Superior temporal gyrus (tissue), 1 donor: ENCODE results near the gene FAM114A1.

Experiments
- DNase-seq: peaks from one replicate; pipeline ENCODE4 v3.0.0-alpha.2; 2016; ENCODE audit errors: extremely low spot score

FAM114A1 gene

DNA sequence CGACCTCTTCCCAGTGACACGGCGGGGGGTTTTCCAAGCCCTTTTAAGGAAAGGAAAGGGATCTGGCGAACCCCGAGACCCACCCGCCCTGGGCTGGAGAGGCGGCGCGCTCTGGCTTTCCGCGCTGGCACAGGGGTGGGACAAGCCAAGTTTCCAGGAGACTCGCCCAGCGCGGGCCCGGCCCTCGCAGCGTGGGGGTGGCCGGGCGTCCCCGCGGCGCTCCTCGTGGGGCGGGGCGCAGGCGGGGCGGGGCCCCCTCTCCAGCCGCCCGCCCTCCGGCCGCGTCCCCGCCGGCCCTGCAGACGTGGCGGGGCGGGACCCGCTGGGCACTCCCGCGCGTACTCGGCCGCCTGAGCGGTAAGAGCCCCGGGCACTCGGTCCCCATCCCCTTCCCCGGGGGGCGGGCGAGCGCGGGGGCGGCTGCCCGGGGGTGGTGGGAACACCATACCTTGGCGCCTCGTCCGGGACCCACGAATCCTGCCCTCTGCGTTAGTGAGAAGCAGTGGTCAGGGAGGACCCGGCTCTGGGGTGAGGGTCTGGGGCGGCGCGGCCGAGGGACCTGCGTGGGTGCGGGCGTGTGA is at the start of gene FAM114A1:
TSS of gene FAM114A1 (plus strand) at position 329 of the 581 bp plus-strand sequence. CDS start 10,273 bp downstream, outside the sequence.
- DNase-seq = peak; percentile 66

DNA sequence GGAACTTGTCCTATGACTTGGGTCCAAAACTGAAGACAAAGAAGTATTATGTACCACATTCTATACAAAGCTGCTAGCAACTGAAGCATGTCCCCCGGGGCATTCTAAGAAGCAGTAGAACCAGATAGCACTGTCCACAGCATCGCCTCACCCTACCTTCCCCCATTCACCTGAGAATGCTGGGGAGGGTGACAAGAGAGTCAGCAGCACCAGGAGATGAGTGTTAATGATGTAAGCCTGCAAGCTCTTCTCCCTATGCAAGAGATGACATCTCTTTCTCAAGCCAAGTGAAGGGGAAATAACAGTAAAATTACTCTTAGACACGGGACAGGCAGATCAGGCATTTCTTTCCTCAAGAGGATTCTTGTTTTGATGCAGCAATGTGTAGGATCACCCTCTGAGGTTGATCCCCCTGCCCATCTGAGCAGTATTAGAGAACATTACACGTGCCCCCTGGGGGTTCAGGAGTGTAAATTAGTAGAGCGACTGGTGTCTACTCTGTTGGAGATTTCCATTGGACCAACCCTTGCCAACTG is 49.1 kb upstream of the FAM114A1 start:
- no peak for DNase-seq

DNA sequence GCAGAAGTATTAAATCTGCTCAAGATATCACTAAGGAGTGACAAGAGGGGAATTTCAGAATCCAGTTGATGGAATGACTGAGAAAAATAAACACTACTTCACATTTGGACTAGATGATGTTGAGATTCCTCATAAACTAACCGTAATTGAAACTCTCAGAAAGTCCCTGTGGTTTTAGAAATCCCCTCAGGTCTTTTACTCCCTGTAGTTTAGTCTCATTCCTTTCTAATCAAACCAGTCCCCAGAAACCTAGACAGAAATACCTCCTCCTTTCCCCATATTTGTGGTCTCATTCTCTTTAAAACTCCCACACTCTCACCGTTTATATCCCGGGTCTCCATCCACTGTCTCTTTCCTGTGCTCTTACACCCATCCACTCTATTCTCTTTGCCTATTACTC is 48.0 kb upstream of the FAM114A1 start:
- no peak for DNase-seq

DNA sequence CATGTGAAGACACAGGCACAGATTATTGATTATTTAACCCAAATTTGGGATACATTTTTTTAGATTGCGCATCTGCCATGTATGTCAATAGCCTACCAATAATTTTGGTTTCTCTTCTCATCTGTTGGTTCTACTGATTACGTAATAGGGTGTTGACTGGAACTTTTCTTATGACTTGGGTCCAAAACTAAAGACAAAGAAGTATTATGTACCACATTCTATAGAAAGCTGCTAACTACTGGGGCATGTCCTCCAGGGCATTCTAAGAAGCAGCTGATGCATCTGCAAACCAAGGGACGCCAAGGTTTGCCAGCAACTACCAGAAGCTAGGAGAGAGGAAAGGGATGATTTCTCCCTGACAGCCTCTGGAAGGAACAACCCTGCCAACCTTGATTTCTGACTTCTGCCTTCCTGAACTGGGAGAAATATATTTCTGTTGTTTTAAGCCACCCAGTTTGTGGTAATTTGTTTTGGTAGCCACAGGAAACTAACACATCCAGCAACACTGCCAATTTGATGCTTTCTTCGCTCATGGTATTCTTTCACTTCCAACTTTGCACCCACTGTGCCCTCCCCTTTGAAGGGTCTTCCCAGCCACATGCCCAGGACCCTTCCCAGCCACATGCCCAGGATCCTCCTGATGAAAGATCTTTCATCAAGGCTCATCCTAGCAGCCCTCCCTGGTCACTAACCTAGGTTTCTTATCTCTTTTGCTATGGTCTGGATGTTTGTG is 47.1 kb upstream of the FAM114A1 start:
- DNase-seq = no peak

DNA sequence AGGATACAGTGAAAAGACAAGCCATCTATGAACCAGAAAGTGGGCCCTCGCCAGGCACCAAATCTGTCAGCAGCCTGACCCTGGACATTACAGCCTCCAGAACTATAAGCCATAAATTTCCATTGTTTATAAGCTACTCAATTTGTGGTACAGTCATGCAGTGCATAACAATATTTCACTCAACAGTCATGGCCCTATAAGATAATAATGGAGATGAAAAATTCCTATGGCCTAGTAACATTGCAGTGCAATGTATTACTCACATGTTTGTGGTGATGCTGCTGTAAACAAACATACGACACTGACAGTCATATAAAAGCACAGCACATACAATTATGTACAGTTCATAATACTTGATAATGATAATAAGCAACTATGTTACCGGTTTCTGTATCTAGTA is 45.9 kb upstream of the FAM114A1 start:
- DNase-seq = no peak

DNA sequence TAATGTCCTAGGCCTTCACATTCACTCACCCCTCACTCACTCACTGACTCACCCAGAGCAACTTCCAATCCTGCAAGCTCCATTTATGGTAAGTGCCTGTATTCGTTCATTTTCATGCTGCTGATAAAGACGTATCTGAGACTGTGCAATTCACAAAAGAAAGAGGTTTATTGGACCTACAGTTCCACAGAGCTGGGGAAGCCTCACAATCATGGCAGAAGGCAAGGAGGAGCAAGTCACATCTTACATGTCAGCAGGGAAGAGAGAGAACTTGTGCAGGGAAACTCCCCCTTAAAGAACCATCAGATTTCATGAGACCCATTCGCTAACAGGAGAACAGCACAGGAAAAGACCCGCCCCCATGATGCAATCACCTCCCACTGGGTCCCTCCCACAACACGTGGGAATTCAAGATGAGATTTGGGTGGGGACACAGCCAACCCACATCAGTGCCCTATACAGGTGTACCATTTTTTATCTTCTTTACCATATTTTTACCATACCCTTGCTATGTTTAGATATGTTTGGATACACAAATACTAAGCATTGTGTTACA is 44.8 kb upstream of the FAM114A1 start:
- no peak for DNase-seq

DNA sequence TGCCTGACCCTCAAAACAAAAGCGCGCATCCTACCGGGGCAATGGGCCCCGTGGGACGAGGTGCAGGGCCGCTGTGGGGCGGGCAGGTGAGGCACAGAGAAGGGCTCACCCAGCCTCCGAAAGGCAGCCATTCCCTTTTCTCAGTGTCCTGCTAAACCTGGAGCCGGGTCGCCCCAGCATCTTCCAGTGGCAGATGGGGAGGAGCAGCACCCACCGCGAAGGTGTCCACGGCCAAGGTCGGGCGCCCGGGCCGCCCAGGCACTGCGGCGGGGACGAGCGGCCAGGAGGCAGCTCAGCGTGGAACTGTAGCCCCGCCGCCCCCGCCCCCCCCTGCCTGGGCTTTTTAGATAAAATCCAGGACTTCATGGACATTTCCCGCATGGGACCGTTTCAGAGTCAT is 43.8 kb upstream of the FAM114A1 start:
- no peak for DNase-seq

DNA sequence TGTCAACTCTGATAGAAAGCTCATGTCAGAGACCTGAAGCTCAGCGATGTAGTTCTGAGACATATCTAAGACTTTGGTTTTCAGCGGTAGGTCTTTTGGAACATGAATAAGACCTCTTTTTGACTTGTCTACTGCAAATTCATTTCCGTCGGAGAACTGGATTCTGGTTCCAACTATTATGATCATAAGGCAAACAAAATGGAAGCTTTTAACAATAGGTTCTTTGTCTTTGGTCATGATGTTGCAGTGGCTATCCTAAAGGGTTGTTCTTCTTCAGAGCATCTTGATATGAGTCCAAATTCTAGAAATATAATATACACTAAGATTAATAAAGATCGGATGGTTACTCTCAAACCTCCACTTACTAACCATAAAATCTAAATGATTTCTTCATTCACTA is 38.4 kb upstream of the FAM114A1 start:
- no peak for DNase-seq

DNA sequence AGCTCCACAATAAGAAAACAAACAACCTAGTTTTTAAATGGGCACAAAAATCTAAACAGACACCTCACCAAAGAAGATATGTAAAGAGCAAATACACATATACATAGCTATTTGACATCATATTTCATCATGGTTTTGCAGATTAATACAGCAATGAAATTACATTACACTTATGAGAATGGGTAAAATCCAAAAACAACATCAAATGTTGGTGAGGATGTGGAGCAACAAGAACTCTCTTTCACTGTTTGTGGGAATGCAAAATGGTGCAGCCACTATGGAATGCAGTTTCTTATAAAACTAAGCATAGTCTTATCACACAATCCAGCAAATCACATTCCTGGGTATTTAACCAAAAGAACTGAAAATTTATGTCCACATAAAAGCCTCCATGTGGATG is 36.0 kb upstream of the FAM114A1 start:
- no peak for DNase-seq

DNA sequence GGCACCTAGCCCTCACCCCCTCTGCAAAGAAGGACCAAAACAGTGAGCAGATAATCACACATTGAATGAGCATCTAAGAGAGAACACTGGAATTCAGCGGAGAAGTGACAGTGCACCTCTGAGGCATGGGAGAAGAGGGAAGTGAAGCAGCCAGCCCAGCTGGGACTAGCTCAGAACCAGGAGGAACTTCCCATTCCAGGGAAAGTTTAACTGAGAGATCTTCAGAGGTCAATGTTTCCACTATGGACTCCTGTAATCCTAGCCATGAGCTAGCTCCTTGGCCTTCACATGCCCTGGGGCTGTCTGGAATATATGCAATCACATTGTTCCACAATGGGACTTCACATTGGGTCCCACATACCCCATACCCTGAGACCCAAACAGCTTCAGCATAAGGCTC is 35.4 kb upstream of the FAM114A1 start:
- no peak for DNase-seq

DNA sequence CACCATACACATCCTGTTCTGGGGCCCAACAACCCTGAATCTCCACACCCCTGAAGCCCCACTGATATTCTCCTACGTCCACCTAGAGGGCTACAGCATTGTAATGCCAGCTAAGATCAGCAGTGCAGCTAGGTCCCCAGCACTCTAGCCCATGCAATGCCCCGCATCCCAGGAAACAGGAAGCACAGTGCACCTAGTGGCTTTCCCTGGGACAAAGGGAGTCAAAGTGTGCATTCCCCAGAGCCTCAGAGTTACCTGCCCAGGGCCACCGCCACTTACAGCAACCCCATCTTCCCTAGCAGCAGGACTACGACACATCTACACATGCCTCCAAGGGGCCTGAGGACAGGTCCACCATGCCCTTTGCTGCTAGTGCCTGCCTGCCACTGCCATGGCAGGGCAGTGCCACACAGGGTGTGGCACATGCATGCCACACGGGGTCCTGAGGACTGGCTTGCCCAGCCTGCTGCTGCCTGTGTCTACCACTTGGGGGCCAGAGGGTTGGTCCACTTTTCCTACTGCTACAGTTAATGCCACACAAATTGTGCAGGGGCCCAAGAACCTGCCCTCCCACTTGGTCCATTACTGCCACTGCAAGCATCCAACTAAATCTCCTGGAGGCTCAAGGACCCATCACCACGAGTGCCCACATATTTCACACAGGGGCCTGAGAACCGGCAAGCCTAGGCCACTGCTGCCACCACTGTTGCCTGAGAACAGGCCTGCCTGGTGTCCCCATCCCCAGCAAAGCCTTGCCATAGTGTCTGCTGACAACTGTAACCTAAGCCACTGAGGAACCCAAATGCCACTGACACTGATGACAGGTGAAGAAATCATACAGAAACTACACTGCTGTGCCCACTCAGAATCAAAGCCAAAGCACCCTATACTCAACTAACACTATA is 34.7 kb upstream of the FAM114A1 start:
- no peak for DNase-seq

DNA sequence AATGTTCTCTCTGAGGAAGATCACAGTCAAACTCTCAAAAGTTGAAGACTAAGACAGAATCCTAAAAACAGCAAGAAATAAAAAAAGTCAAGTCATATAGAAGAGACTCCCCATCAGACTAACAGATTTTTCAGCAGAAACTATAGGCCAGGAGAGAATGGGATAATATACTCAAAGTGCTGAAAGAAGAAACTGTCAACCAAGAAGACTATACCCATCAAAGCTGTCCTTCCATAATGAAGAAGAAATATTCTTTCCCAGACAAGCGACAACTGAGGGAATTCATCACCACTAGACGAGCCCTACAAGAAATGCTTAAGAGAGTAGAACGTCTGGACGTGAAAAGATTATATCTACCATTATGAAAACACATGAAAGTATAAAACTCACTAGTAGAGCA is 33.0 kb upstream of the FAM114A1 start:
- DNase-seq = no peak

DNA sequence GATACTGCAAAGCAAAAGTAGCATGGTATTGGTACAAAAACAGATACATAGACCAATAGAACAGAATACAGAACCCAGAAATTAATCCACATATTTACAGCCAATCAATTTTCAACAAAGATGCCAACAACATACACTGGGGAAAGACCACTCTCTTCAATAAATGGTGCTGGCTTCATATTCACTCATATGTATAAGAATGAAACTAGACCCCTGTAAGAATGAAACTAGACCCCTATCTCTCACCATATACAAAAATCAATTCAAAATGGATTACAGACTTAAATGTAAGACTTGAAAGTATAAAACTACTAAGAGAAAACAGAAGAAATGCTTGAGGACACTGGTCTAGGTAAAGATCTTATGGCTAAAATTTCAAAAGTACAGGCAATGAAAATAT is 30.3 kb upstream of the FAM114A1 start:
- DNase-seq = no peak

DNA sequence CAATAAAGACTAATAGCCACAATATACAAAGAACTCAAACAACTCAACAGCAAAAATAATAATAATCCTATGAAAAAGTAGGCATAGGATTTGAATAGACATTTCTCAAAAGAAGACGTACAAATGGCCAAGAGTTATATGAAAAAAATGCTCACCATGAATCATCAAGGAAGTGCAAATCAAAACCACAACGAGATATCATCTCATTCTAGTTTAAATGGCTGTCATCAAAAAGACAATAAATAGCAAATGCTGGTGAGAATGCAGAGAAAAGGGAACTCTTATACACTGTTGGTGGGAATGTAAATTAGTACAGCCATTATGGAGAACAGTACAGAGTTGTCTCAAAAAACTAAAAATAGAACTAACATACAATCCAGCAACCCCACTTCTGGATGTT is 29.8 kb upstream of the FAM114A1 start:
- no peak for DNase-seq

DNA sequence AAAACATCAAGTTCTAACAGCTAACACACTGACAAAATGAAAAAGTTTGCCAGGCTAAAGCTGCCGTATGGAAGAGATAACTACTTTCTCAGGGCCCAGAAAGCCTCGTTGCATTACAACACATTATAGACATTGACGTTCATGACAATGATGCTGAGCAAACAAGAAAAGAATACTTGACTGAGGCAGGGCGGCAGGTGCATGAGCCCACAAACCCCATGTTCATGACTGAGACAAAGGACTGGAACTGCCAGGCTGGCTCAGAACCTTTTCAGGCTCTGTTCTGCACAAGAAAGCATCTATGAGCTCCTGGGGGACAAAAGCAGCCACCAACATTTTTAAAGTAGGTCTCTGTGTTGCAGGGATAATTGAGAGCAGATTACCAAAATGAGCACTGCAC is 24.6 kb upstream of the FAM114A1 start:
- no peak for DNase-seq

DNA sequence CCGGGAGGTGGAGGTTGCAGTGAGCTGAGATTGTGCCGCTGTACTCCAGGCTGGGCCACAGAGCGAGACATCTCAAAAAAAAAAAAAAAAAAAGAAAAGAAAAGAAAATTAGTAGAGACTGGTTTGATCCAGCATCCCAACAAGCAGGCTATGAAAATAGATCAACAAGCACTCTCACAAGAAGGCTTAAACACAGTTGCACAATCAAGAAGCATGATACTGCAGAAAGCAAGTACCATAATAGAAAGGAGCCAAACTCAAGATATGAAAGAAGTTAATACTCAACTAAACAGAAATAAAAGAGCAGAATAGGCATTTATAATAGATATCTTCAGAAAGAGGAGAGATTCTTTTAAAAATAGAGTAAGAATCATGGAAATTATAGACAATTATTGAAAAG is 21.6 kb upstream of the FAM114A1 start:
- DNase-seq = no peak

DNA sequence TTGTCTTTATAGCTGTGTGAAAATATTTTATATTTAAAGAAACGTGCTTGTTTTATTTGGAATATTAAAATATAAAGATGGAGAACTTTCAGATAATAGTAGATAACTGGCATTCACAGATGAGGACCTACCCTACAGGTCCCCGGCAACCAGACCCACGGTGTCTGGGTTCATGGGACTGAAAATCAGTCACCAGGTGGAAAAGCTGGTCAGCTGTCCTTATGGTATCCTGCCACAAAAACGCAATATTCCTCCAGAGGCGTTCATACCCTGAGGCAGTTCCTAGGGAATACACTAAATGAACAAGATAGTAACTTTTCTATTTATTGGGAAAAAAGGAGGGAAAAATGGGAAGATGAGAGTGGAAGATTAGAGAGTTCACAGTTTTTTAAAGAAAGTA is 12.1 kb upstream of the FAM114A1 start:
- no peak for DNase-seq

DNA sequence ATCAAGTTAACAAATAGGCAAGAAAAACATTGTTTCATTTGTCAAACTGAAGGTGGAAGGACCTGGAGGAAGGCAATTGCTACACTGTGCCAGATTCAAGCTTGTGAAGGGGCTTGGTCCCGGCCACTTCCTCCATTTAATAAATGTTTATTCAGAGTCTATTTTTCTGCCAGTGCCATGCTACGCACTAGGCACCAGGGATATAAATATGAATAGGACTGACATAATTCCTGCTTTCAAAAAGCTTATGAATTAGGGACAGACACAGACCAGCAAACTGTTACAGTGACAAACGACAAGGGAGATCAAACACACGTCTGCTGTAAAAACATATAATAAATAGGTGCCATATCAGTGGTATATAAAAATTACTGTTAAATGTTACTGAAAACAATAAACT is 11.6 kb upstream of the FAM114A1 start:
- DNase-seq = no peak

DNA sequence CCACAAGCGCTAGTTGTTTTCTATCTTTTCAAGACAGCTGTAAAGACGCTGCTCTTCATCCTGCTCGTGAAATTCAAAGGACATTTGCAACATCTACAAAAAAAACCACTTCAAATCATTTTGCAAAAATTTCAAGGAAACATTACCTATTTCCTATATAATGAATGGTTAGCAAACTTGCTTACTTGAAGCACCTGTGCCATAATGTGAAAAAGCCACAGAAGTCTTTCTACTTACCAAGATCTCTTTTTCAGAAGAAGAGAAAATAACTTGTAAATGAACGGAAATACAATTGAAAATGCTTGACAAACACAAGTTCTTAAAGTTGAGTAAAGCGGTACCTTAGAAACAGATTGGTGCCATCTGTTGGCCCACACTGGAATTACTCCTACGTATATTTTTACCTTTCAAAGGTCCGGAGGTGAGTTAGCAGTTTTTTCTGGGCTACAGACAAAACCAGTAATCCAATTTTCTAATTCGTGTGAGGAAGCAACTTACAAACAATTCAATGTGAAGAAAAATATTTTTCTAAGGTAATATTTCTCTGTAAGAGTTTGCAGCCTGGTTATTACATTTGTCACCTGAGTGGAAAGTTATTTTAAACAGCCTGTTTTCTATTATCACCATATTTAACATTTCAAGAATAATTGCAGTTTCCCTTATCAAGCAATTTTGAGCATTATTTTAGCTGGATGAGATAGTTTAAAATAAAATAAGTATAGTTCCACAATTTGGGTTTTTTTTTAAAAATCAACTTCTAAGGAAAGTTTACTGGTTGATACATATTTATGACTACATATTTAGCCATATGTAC is 10.9 kb upstream of the FAM114A1 start, which contains the start of gene TLR6:
TSS of gene TLR6 (minus strand) at position 294 of the 814 bp plus-strand sequence. CDS start 27,344 bp downstream, outside the sequence.
- peak; percentile 86 for DNase-seq

DNA sequence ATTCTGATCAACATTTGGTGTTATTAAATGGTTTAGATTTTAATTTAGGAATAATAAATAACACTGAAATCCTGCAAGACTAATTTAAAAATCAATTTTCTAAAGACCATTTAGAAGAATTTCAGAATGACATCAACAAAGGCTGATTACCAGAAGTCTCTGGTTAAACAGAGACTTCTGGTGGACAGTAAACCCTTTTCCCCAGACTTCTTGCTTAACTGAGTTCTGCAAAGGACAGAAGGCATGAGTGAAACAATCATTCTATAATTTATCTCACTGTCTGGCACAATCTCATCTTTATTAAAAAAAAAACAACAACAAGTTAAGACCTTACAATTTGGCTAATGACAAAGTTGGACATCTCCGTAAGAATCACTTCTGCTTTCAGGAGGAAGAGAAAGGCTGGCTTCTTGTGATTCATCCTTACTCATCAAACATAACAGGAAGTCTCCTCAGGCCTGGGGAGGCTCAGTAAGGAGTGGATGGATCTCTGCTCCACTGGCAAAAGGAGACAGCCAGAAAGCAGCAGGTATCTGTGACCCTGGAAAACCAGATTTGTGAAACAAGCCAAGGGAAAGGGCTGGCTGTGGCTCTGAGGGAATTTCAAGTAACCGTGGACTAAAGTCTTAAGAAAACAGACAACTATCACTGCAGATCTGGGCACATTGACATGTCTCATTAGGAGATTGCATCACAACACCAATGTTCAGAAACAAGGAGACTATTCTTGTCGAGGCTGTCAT is 10.1 kb upstream of the FAM114A1 start:
- peak; percentile 49 for DNase-seq

DNA sequence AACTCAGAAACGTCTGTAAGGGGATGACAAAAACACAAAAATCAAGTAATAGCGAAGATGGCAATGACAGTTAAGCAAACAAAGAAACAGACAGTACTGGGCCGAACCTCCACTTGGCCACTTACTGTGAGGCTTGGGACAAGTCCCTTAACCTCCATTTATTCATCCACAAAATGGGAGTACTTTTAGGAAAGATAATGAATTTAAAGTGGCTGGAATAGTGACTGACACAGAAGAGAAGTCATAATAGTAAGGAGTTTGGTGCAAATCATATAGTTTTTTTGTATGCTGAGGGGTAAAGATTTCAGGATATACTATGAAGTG is 9.5 kb upstream of the FAM114A1 start:
- DNase-seq = no peak
